Raji (cell line): ENCODE measurements around the gene N4BP3.

Source experiments
- POLR2A ChIP-seq: IDR thresholded peaks from 2 replicates; pipeline ENCODE4 v1.6.1; 2011; ENCODE audit warnings: low read depth, low read length, control low read depth; ENCODE audit not compliant: insufficient read depth

N4BP3 gene, protein sequence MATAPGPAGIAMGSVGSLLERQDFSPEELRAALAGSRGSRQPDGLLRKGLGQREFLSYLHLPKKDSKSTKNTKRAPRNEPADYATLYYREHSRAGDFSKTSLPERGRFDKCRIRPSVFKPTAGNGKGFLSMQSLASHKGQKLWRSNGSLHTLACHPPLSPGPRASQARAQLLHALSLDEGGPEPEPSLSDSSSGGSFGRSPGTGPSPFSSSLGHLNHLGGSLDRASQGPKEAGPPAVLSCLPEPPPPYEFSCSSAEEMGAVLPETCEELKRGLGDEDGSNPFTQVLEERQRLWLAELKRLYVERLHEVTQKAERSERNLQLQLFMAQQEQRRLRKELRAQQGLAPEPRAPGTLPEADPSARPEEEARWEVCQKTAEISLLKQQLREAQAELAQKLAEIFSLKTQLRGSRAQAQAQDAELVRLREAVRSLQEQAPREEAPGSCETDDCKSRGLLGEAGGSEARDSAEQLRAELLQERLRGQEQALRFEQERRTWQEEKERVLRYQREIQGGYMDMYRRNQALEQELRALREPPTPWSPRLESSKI

GRCh38 chr5:178113141-178113787 is at the start of gene N4BP3:
Gene N4BP3, plus strand, starts transcription at chr5:178113532. Its CDS starts 6,052 bp downstream, at chr5:178119584.
- TF ChIP-seq POLR2A = 0 out of 2 replicates have a peak, but pooled peaks have one; percentile 39

DNA sequence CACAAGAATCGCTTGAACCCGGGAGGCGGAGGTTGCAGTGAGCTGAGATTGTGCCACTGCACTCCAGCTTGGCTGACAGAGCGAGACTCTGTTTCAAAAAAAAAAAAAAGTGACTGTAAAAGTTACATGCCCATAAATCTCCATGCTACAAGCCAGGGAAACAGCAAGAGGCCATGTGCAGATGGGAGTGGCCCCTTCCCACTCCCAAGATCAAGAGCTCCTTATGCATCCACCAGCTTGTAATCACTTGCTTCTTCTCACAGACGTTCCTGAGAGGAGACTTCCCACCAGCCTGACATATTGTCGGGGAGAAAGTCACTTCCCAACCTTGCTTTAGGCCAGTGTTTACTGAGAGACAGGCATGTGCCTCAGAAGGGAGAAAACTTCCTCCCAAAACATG is 45.6 kb upstream of the N4BP3 start:
- TF ChIP-seq POLR2A = no peak

DNA sequence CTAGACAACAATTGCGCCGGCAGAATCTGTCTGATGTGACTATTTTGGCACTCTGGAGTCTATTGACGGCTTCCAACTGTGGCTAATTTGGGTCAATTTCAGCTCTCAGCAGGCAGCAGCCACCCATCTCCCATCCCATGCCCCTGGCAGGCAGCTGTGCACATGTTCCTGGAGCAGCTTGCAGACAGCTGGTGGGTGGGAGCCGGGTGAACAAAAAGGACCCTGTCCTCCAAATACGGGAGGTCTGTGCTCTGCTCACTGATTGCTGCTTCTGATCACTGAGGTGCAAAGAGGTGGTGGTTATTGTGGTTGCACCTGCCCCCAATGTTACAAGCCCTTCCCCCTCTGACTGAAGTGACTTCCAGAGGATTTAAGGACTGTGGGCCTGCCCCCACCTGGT is 45.0 kb upstream of the N4BP3 start:
- TF ChIP-seq POLR2A = 0 out of 2 replicates have a peak, but pooled peaks have one; percentile 27

DNA sequence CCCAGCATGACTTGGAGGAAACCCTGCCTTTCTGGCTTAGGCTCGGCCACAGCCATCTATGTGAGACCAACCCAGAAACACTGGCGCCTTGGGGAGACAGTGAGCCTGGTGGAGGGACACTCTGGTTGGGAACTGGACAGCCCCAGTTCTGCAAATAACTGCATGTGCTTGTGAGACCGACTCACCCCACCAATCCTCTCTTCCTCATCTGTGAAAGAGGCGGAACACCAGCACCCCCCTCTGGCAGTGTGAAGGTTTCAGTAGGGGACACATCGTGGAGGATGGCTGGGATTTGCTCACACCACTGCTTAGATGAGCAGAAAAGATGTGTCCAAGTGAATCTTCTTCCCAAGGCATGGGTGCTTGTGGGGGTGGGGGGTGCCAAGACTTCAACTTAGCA is 43.4 kb upstream of the N4BP3 start:
- no peak for TF ChIP-seq POLR2A

DNA sequence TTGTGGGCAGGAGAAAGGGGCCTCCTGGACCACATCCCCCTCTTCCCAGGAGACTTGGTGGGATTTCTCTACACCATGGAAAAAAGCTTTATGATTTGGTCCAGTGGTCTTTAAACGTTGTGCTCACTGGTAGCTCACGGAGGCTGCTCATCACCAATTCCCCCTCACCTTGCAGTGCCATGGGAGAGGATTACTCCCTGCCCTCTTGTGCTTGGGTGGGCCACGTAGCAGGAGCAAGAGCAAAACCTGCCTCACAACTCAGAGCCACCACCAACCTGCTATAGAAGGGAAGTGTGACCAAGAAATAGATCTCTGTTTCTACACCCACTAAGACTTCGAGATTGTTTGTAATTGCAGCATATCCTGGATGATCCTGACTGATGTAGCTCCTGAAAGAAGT is 42.2 kb upstream of the N4BP3 start:
- TF ChIP-seq POLR2A = no peak

DNA sequence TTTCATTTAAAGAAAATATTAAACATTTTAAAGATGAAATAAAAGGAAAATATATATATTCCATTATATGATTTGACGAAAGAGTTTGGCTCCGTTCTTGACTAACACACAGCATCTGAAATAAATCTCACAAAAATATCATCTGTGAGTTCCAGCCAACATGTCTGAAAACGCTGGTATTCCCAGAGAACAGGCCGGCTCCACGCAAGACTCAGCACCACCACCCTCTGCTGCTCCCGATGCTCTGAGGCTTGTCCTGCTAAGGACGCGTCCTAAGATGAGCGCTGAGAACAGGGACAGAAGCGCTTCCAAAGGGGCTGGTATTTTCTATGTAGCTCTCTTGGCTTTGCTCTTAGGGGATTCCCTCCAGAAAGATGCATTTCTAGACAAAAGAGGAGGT is 40.6 kb upstream of the N4BP3 start:
- TF ChIP-seq POLR2A = no peak

DNA sequence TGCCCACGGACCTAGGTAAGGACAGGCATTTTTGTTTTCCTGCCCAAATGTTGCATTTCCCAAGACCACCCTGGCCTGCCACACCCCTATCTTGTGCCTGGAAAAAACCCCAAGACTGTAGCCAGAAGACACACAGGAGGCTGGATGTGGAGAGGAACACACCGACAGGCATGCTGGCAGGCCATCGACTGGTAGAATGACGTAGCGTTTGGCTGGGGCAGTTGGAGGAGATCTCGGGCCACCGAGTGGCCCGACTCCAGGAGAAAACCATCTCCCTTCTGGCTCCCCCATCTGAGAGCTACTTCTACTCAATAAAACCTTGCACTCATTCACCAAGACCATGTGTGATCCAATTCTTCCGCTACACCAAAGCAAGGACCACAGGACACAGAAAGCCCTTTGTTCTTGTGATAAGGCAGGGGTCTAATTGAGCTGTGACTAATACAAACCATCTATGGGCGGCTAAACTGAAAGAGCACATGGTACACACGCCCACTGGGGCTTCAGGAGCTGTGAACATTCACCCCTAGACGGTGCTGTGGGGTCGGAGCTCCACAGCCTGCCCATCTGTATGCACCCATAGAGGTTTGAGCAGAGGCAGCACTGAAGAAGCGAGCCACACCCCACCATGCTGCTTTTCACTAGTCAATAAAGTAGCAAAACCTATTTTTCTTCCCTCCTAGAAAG is 38.9 kb upstream of the N4BP3 start:
- no peak for TF ChIP-seq POLR2A

DNA sequence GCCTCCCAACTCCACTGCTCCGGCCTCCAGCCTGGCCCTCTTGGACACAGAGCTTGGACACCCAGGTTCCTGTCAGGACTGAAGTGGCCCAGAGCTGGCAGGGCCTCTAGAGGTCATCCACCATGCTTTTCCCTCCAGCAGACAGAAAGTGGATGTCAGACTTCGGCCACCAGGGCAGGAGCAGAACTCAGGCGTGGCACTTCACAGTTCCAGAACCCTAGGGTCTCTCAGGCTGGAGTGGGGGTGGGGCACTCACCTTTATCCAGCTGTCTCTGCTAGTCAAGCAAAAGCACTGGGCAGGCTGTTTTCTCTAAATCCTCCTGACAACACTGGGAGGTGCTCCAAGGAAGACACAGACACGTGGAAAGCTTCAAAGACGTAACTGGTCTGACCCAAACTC is 35.6 kb upstream of the N4BP3 start:
- no peak for TF ChIP-seq POLR2A

GRCh38 chr5:178078197-178079010 is 34.9 kb upstream of the N4BP3 start:
- TF ChIP-seq POLR2A = no peak

GRCh38 chr5:178080056-178080455 is 33.3 kb upstream of the N4BP3 start:
- no peak for TF ChIP-seq POLR2A

GRCh38 chr5:178080618-178081410 is 32.5 kb upstream of the N4BP3 start:
- TF ChIP-seq POLR2A = no peak

- no peak for TF ChIP-seq POLR2A
Measured at GRCh38 chr5:178081571-178082243, 31.6 kb upstream of the N4BP3 start.

DNA sequence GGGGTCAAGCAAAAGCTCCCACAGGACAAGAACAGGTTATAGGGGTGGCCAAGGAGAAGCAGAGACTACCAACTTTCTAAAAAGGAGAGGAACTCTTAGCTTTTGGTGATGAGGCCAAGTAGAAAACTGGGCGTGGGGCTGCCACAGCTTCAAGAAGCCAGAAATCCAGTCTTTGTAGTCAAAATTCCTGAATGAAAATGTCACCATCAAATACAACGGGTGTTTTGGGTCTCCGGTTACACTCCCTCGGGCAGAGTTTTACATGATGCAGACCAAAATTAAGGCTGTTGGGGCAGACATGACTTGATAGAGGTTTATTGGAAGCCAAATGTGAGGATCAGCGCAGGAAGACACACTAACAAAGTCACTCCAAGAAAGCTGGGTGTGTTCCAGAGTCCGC is 29.4 kb upstream of the N4BP3 start:
- TF ChIP-seq POLR2A = no peak

DNA sequence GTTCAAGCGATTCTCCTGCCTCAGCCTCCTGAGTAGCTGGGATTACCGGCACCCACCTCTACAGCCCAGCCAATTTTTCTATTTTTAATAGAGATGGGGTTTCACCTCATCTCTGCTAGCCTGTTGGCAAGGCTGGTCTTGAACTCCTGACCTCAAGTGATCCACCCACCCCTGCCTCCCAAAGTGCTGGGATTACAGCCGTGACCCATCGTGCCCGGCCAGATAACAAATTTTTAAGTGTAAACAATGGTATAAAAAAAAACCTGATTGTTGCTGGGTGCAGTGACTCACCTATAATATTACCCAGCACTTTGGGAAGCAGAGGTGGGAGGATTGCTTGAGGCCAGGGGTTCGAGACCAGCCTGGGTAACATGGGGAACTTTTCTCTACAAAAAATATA is 28.0 kb upstream of the N4BP3 start:
- no peak for TF ChIP-seq POLR2A

DNA sequence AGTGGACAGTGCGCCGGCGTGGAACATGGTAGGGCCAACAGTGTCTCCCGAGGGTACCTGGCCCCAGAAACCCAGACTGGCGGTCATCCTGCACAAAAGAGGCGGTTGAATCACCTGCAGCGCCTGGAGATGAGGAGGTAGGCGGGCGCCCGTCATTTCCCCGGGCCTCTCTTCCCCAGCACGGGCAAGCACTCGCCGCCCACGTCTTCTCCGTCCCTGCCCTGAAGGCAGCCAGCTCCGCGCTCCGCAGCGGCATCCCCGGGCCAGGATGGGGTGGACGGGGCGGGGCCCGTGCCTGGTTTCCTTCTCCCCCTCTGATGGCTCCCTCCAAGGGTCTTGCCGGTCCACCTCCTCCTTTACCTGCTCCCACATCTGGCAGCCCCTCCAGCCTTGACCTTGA is 27.1 kb upstream of the N4BP3 start:
- no peak for TF ChIP-seq POLR2A
